Mucosa of stomach (tissue), 1 donor: ENCODE results near the gene LDLRAD4.

Experiments
- H3K27me3 ChIP-seq: one replicate; pipeline ENCODE4 v1.7.0; 2013; ENCODE audit warnings: mild to moderate bottlenecking, low read length; ENCODE audit not compliant: control insufficient read depth, insufficient read depth
- H3K36me3 ChIP-seq: one replicate; pipeline ENCODE4 v1.7.0; 2013; ENCODE audit warnings: low read length; ENCODE audit not compliant: control insufficient read depth, insufficient read depth
- H3K4me1 ChIP-seq: one replicate; pipeline ENCODE4 v1.7.0; 2013; ENCODE audit warnings: mild to moderate bottlenecking, low read length; ENCODE audit not compliant: control insufficient read depth, insufficient read depth
- H3K4me3 ChIP-seq: one replicate; pipeline ENCODE4 v1.7.0; 2013; ENCODE audit warnings: low read length
- H3K9ac ChIP-seq: one replicate; pipeline ENCODE4 v1.7.0; 2013; ENCODE audit warnings: mild to moderate bottlenecking, low read length, moderate library complexity
- H3K9me3 ChIP-seq: one replicate; pipeline ENCODE4 v1.7.0; 2013; ENCODE audit warnings: mild to moderate bottlenecking, low read length, moderate library complexity; ENCODE audit not compliant: control insufficient read depth
- donor health status: Pancreatic carcinoma.

LDLRAD4 gene

GRCh38 chr18:13288509-13289133 lies 70.1 kb downstream of the LDLRAD4 start:
- Histone ChIP-seq H3K9ac (no peak overlapping the region), H3K4me1 (no peaks in the 10 kb centered on the region), H3K9me3 (no peaks in the 10 kb centered on the region)

DNA sequence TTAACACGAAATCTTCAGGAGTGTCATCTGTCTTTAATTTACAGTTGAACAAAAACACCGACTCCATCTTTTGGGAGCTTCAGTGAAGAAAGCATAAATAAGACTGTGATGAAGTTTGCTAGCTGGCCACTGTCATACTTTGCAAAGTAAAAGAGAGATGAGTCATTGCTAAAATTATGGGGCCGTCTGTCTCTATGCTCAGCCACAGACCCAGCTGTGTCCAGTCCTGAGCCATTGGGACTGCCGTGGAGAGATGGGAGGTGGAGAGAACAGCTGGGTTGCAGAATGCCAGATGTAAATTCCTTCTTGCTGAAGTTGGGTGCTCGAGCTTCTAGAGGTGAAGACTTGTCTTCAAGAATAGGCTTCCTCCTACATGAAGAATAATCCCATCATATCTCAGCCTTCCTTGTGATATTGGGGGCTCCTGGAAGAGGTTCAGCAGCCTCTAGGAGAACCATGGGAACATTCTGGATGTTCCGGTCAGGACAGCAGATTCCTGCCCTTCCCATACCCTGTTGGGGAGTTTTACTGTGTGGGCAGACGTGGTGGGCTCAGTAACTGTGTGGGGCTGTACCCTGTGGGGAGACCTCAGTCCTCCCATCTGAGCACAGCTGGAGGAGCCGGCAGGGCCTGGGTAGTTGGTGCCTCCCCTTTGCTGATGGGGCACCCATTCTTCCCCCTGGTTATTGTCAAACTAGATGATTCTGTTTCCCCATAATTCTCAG lies 71.1 kb downstream of the LDLRAD4 start:
- no peaks in the 10 kb centered on the region for H3K27me3 ChIP-seq
- no peaks in the 10 kb centered on the region for H3K36me3 ChIP-seq
- H3K9me3 ChIP-seq, result no peaks in the 10 kb centered on the region
- H3K4me1 ChIP-seq, result no peaks in the 10 kb centered on the region
- H3K9ac ChIP-seq, result no peak overlapping the region
- no peak overlapping the region for H3K4me3 ChIP-seq

More at GRCh38 chr18:13288509-13289133, 70.1 kb downstream of the LDLRAD4 start:
- H3K36me3 ChIP-seq, result no peaks in the 10 kb centered on the region
- H3K27me3 ChIP-seq, result no peaks in the 10 kb centered on the region
- H3K4me3 ChIP-seq, result no peak overlapping the region

GRCh38 chr18:13290856-13291271 lies 72.3 kb downstream of the LDLRAD4 start:
- Histone ChIP-seq H3K4me1 (no peaks in the 10 kb centered on the region), H3K9me3 (no peaks in the 10 kb centered on the region), H3K4me3 (no peak overlapping the region), H3K27me3 (no peaks in the 10 kb centered on the region), H3K9ac (no peak overlapping the region), H3K36me3 (no peaks in the 10 kb centered on the region)

DNA sequence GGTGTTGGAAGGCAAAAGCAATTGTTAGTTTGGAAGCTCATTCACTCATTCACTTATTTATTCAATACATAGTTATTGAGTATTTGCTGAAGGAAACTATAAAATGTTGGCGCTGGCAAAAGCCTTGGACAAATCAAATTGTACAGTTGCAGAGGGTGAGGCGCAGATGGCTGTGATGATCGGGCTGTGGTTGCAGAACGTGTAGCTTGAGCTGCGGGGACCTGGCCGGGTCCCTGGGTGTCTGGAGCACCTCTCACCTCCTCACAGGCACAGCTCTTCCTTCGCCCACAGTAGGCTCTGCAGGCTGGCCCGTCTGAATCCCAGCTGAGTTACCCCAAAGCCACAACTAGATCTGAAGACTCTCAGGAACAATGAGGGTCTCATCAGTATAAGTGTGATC lies 72.7 kb downstream of the LDLRAD4 start:
- Histone ChIP-seq H3K4me3 (no peak overlapping the region), H3K9me3 (no peaks in the 10 kb centered on the region), H3K27me3 (no peaks in the 10 kb centered on the region), H3K4me1 (no peaks in the 10 kb centered on the region), H3K9ac (no peak overlapping the region), H3K36me3 (no peaks in the 10 kb centered on the region)

- no peak overlapping the region for H3K9ac ChIP-seq
- H3K9me3 ChIP-seq, result no peaks in the 10 kb centered on the region
- H3K4me3 ChIP-seq, result no peak overlapping the region
- H3K27me3 ChIP-seq, result no peaks in the 10 kb centered on the region
- no peaks in the 10 kb centered on the region for H3K36me3 ChIP-seq
- no peaks in the 10 kb centered on the region for H3K4me1 ChIP-seq
Observed at GRCh38 chr18:13291745-13292447, 73.3 kb downstream of the LDLRAD4 start.

DNA sequence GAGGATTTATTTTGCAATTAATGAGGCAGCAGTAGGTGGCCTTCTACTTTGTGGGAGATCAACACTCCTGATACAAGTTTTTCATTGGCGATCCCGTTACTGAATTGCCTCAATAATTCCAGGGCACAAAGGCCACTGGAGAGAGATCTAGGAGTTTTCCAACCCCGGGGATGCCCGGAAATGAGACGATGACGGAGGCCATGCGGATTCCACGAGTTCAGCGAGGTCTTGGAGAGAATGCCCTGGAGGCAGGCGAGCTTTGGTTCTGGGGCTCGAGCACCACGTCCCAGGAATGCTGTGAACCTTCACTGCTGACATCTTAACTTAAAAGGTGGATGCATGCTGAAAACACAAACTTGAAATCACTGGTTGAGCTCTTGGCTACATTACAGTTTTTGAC lies 74.2 kb downstream of the LDLRAD4 start:
- Histone ChIP-seq H3K9ac (no peak overlapping the region), H3K36me3 (no peaks in the 10 kb centered on the region), H3K4me1 (no peaks in the 10 kb centered on the region), H3K9me3 (no peaks in the 10 kb centered on the region), H3K4me3 (no peak overlapping the region), H3K27me3 (no peaks in the 10 kb centered on the region)

DNA sequence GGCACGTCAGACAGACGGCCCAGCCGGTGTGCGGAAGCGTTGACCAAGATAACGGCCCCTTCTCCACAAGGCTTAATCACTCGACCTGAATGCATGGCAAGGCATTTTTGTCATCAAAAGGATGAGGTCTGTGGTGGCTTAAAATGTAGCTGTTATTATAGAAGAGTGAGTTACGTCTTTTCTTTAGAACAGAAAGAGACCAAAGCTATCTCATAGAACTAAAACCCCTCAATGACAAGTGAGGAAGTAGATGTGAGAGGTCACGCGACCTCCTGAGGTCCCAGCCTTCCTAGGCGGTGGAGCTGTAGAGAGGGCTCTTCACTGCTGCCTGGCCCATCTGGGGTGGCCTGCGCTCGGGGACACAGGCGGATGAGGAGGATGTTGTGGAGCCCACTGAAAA lies 75.7 kb downstream of the LDLRAD4 start:
- Histone ChIP-seq H3K27me3 (no peaks in the 10 kb centered on the region), H3K36me3 (no peaks in the 10 kb centered on the region)

GRCh38 chr18:13295894-13296293 lies 77.3 kb downstream of the LDLRAD4 start:
- Histone ChIP-seq H3K4me3 (no peak overlapping the region), H3K36me3 (no peaks in the 10 kb centered on the region), H3K9ac (no peak overlapping the region), H3K9me3 (no peaks in the 10 kb centered on the region), H3K27me3 (no peaks in the 10 kb centered on the region), H3K4me1 (no peaks in the 10 kb centered on the region)

More for the DNA sequence above, 75.7 kb downstream of the LDLRAD4 start:
- H3K9me3 ChIP-seq, result no peaks in the 10 kb centered on the region
- no peak overlapping the region for H3K9ac ChIP-seq
- H3K4me1 ChIP-seq, result no peaks in the 10 kb centered on the region
- H3K4me3 ChIP-seq, result no peak overlapping the region

DNA sequence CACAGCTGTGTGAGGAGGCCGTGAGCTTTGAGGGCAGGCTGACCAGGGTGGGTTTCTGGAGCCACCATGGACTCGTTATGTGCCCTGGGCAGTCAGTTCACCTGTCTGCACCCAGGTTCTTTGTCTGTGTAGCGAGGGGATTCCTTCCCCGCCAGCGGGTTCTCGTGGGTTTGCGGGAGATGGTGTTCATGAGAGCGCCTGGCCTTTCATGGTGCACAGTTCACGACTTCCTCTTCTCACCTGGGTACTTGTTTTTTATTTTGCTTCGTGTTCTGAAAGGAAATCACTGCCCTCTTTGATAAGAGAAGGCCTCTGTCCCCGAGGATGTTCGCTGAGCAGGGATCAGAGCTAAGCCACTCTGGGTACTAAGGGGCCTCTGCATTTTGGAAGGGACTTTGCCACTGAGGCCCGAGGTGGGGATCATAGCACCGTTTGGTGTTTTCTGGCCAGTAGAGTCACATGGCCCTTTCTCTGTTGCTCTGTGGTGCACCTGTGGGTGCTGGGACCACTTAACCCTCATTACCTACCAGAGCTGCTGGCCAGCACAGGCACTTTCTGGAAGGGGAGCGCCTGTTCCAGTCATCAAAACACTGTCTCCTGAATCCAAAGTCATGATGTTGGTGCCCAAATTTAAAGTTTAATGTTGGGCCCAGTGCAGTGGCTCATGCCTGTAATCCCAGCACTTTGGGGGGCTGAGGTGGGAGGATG lies 78.5 kb downstream of the LDLRAD4 start:
- Histone ChIP-seq H3K9me3 (no peaks in the 10 kb centered on the region), H3K27me3 (no peaks in the 10 kb centered on the region), H3K4me3 (no peak overlapping the region), H3K9ac (no peak overlapping the region), H3K36me3 (no peaks in the 10 kb centered on the region), H3K4me1 (no peaks in the 10 kb centered on the region)

DNA sequence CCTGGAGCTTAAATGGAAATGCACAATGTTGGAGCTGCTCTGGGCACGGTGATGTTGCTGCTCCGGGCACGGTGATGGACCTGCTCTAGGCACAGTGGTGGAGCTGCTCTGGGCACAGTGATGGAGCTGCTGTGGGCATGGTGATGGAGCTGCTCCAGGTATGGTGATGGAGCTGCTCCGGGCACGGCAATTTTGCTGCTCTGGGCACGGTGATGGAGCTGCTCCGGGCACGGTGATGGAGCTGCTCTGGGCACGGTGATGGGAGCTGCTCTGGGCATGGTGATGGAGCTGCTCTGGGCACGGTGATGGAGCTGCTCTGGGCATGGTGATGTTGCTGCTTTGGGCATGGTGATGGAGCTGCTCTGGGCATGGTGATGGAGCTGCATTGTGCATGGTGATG lies 79.7 kb downstream of the LDLRAD4 start:
- Histone ChIP-seq H3K27me3 (no peaks in the 10 kb centered on the region), H3K4me3 (no peak overlapping the region), H3K9ac (no peak overlapping the region), H3K4me1 (no peaks in the 10 kb centered on the region), H3K9me3 (no peaks in the 10 kb centered on the region), H3K36me3 (no peaks in the 10 kb centered on the region)

- H3K4me1 ChIP-seq, result no peaks in the 10 kb centered on the region
- no peak overlapping the region for H3K4me3 ChIP-seq
- no peaks in the 10 kb centered on the region for H3K27me3 ChIP-seq
- no peak overlapping the region for H3K9ac ChIP-seq
- no peaks in the 10 kb centered on the region for H3K9me3 ChIP-seq
- no peaks in the 10 kb centered on the region for H3K36me3 ChIP-seq
Observed at GRCh38 chr18:13300029-13300428, 81.5 kb downstream of the LDLRAD4 start.

- Histone ChIP-seq H3K4me3 (no peak overlapping the region), H3K9ac (no peak overlapping the region), H3K27me3 (no peaks in the 10 kb centered on the region), H3K4me1 (no peaks in the 10 kb centered on the region), H3K36me3 (no peaks in the 10 kb centered on the region), H3K9me3 (no peaks in the 10 kb centered on the region)
Observed at GRCh38 chr18:13300796-13301195, 82.2 kb downstream of the LDLRAD4 start.
